22Rv1 (cell line): ENCODE data around the gene GNAL.
"Not testable (repeated sequence)": the region's sequence is repeated elsewhere in the genome, so short reads cannot be mapped to it uniquely, and the experiment has no call there.

Experiments
- CTCF ChIP-seq: fragments of 450-650 bp; IDR thresholded peaks from 2 replicates; pipeline ENCODE4 v1.5.1; 2017; ENCODE audit warnings: mild to moderate bottlenecking
- ZFX ChIP-seq: fragments of 450-650 bp; IDR thresholded peaks from 2 replicates; pipeline ENCODE4 v1.6.1; 2017; ENCODE audit warnings: antibody characterized with exemption, borderline replicate concordance

GRCh38 chr18:11919522-11919921, 230.5 kb downstream of the GNAL start:
- TF ChIP-seq CTCF, ZFX: not testable (repeated sequence)
